Naive thymus-derived CD4-positive, alpha-beta T cell (primary cell): ENCODE measurements around the gene ENOX2. TPM values are rescaled to one million over a fixed set of nuclear protein-coding genes. Genes with fewer than 3 reads are reported as not detected.
"Not testable (repeated sequence)": the region's sequence is repeated elsewhere in the genome, so short reads cannot be mapped to it uniquely, and the experiment has no call there.

Experiments
- ATAC-seq: fragments of 150-1000 bp; cut with Tn5 transposase; 2 replicates; pipeline ENCODE4 v1.10.0; 2021; ENCODE audit warnings: mild to moderate bottlenecking, moderate library complexity
- CTCF ChIA-PET: fragments of 350-600 bp; sonication (Branson Sonifier 250); formaldehyde crosslinking; loops from one replicate; lab custom pipeline; 2021; ENCODE audit warnings: antibody characterized with exemption; lab: Charles Lee
- POLR2A ChIA-PET: fragments of 350-600 bp; sonication (Branson Sonifier 250); formaldehyde crosslinking; loops from one replicate; lab custom pipeline; 2021; ENCODE audit warnings: antibody characterized with exemption, inconsistent platforms; lab: Charles Lee
- DNase-seq, 9 donors: peaks; one replicate each; pipeline versions ENCODE4 v3.0.0 to v3.0.0-alpha.2; 2020 to 2022; ENCODE audit warnings: mixed read lengths in 1 of 9
- H3K27ac ChIP-seq: one replicate; pipeline ENCODE4 v1.7.0; 2013; ENCODE audit warnings: mild to moderate bottlenecking, low read depth, low read length, moderate library complexity
- H3K27me3 ChIP-seq, 2 donors: one replicate each; pipeline ENCODE4 v1.7.0; 2013; ENCODE audit warnings: low read length in 2 of 2, mild to moderate bottlenecking in 2 of 2, moderate library complexity in 2 of 2; ENCODE audit not compliant: control insufficient read depth in 2 of 2, insufficient read depth in 2 of 2
- H3K36me3 ChIP-seq, 3 experiments: 1 replicate in 2 of 3; 2 replicates in 1 of 3; pipeline ENCODE4 v1.7.0; 2013; ENCODE audit warnings: low read length in 3 of 3, mild to moderate bottlenecking in 3 of 3, moderate library complexity in 1 of 3; ENCODE audit not compliant: insufficient read depth in 3 of 3, control insufficient read depth in 2 of 3
- H3K4me1 ChIP-seq, 2 donors: one replicate each; pipeline ENCODE4 v1.7.0; 2013; ENCODE audit warnings: low read length in 2 of 2, mild to moderate bottlenecking in 2 of 2, moderate library complexity in 1 of 2; ENCODE audit not compliant: control insufficient read depth in 2 of 2, insufficient read depth in 2 of 2
- H3K4me3 ChIP-seq: 2 replicates; pipeline ENCODE4 v1.7.0; 2013; ENCODE audit warnings: mild to moderate bottlenecking, low read length
- H3K9me3 ChIP-seq, 3 experiments: 1 replicate in 2 of 3; 2 replicates in 1 of 3; pipeline ENCODE4 v1.7.0; 2013; ENCODE audit warnings: low read length in 3 of 3; ENCODE audit not compliant: control insufficient read depth in 2 of 3
- H3K27ac Mint-ChIP-seq, 9 donors: one replicate each; pipeline ENCODE4 v1.8.0; 2020 to 2022; ENCODE audit warnings: mixed read lengths in 9 of 9, mild to moderate bottlenecking in 8 of 9, moderate library complexity in 5 of 9, inconsistent platforms in 2 of 9
- H3K27me3 Mint-ChIP-seq, 5 donors: one replicate each; pipeline ENCODE4 v1.8.0; 2021 to 2022; ENCODE audit warnings: mixed read lengths in 5 of 5, mild to moderate bottlenecking in 1 of 5
- H3K36me3 Mint-ChIP-seq, 5 donors: one replicate each; pipeline ENCODE4 v1.8.0; 2020 to 2022; ENCODE audit warnings: mixed read lengths in 5 of 5, mild to moderate bottlenecking in 3 of 5, inconsistent platforms in 1 of 5
- H3K4me1 Mint-ChIP-seq, 7 donors: one replicate each; pipeline ENCODE4 v1.8.0; 2020 to 2022; ENCODE audit warnings: mixed read lengths in 7 of 7, mild to moderate bottlenecking in 3 of 7, inconsistent platforms in 1 of 7
- H3K4me3 Mint-ChIP-seq, 10 donors: one replicate each; pipeline ENCODE4 v1.8.0; 2020 to 2022; ENCODE audit warnings: mild to moderate bottlenecking in 10 of 10, mixed read lengths in 10 of 10, moderate library complexity in 6 of 10, inconsistent platforms in 2 of 10
- H3K9me3 Mint-ChIP-seq, 11 donors: one replicate each; pipeline ENCODE4 v1.8.0; 2020 to 2022; ENCODE audit warnings: mixed read lengths in 11 of 11, mild to moderate bottlenecking in 4 of 11, inconsistent platforms in 1 of 11, moderate library complexity in 1 of 11
- intact Hi-C, 2 donors: fragments of 100-400 bp; cut with micrococcal nuclease; formaldehyde crosslinking; loops; one replicate each; pipeline ENCODE4 v1.15.1; 2023
- polyA plus RNA-seq, 2 donors: library from polyadenylated mRNA; unstranded; fragments of 300-500 nt; fragmentation: Illumina TruSeq; gene quantifications; one replicate each; pipeline ENCODE4 v1.2.3, GENCODE V29; 2021
- total RNA-seq, 6 experiments: library from RNA in 5 of 6; stranded (reverse) in 5 of 6; gene quantifications; 1 replicate in 5 of 6; 2 replicates in 1 of 6; pipeline ENCODE4 v1.2.3 and lab custom pipeline; 2021 to 2026

The ENOX2 gene
- total and polyA plus RNA-seq, 7 experiments from 2014 or later = 10.3 to 24.0 (median 13.0) TPM

GRCh38 chrX:130920405-130920804, 17.4 kb upstream of the ENOX2 start:
- H3K4me3 ChIP-seq, H3K4me3 Mint-ChIP-seq, H3K4me1 ChIP-seq, H3K27ac Mint-ChIP-seq, intact Hi-C loops, H3K9me3 ChIP-seq, H3K27ac ChIP-seq, H3K36me3 ChIP-seq, H3K36me3 Mint-ChIP-seq, ATAC-seq, H3K4me1 Mint-ChIP-seq, POLR2A ChIA-PET, DNase-seq, H3K27me3 ChIP-seq, H3K27me3 Mint-ChIP-seq, H3K9me3 Mint-ChIP-seq: not testable (repeated sequence)
- CTCF ChIA-PET = interaction anchor here (0.6 kb wide), 1 partner anchor 30 kb away, joined by 3 read pairs; no protein-coding TSS in a partner anchor

GRCh38 chrX:130919676-130920075, 16.7 kb upstream of the ENOX2 start:
- CTCF ChIA-PET = interaction anchor here (0.6 kb wide), 1 partner anchor 29 kb away, joined by 3 read pairs; no protein-coding TSS in a partner anchor
- H3K27me3 Mint-ChIP-seq, H3K9me3 ChIP-seq, H3K4me3 ChIP-seq, POLR2A ChIA-PET, H3K9me3 Mint-ChIP-seq, DNase-seq, H3K36me3 Mint-ChIP-seq, H3K27ac Mint-ChIP-seq, H3K4me1 ChIP-seq, H3K27me3 ChIP-seq, H3K27ac ChIP-seq, H3K36me3 ChIP-seq, intact Hi-C loops, H3K4me1 Mint-ChIP-seq, ATAC-seq, H3K4me3 Mint-ChIP-seq: not testable (repeated sequence)

GRCh38 chrX:130918498-130918897, 15.5 kb upstream of the ENOX2 start:
- H3K36me3 ChIP-seq, POLR2A ChIA-PET, CTCF ChIA-PET, H3K4me1 ChIP-seq, H3K4me3 Mint-ChIP-seq, DNase-seq, H3K27me3 ChIP-seq, H3K9me3 Mint-ChIP-seq, H3K4me1 Mint-ChIP-seq, H3K36me3 Mint-ChIP-seq, H3K27ac Mint-ChIP-seq, H3K27me3 Mint-ChIP-seq, H3K27ac ChIP-seq, ATAC-seq, H3K9me3 ChIP-seq, H3K4me3 ChIP-seq, intact Hi-C loops: not testable (repeated sequence)

- H3K27me3 Mint-ChIP-seq = peaks cover 0 to 2% (median 0%) of the 10 kb centered on the region in 5 donors
- no peak overlapping the region for H3K4me3 ChIP-seq
- DNase-seq = peak; percentile 5 to 46 (median 31)
- H3K27me3 ChIP-seq = no peaks in the 10 kb centered on the region
- intact Hi-C loops = loop anchor here (1.0 to 2.0 kb wide), 4 partner anchors 342 to 1316 kb away; no protein-coding TSS in a partner anchor
- H3K27ac Mint-ChIP-seq = no peak overlapping the region
- no peaks in the 10 kb centered on the region for H3K4me1 ChIP-seq
- ATAC-seq = peak; percentile 70
- H3K9me3 Mint-ChIP-seq = peaks cover 0 to 2% (median 0%) of the 10 kb centered on the region in 11 donors
- CTCF ChIA-PET = interaction anchor here (0.6 to 1.5 kb wide), 6 partner anchors 29 to 586 kb away, joined by 3 to 5 read pairs (median 4); no protein-coding TSS in a partner anchor
- H3K36me3 ChIP-seq = no peaks in the 10 kb centered on the region
- no peaks in the 10 kb centered on the region for H3K4me1 Mint-ChIP-seq
- no peaks in the 10 kb centered on the region for H3K9me3 ChIP-seq
- H3K27ac ChIP-seq = no peak overlapping the region
- H3K4me3 Mint-ChIP-seq = no peak overlapping the region
- POLR2A ChIA-PET = interaction anchor here (0.7 kb wide), 1 partner anchor 574 kb away, joined by 3 read pairs; no protein-coding TSS in a partner anchor
- H3K36me3 Mint-ChIP-seq = no peaks in the 10 kb centered on the region
Observed at GRCh38 chrX:130916636-130917422, 13.8 kb upstream of the ENOX2 start.

- ChIA-PET CTCF (interaction anchor here (0.8 kb wide), 1 partner anchor 11 kb away, joined by 4 read pairs; no protein-coding TSS in a partner anchor), POLR2A (no interaction called here)
- no peak overlapping the region for H3K4me3 ChIP-seq
Observed at GRCh38 chrX:130915302-130915701, 12.3 kb upstream of the ENOX2 start.

GRCh38 chrX:130909469-130910136, 6.6 kb upstream of the ENOX2 start:
- Mint-ChIP-seq H3K4me1 (no peaks in the 10 kb centered on the region), H3K36me3 (no peaks in the 10 kb centered on the region), H3K9me3 (no peaks in the 10 kb centered on the region), H3K4me3 (no peak overlapping the region), H3K27me3 (no peaks in the 10 kb centered on the region), H3K27ac (no peak overlapping the region)
- Histone ChIP-seq H3K36me3 (no peaks in the 10 kb centered on the region), H3K27me3 (no peaks in the 10 kb centered on the region), H3K9me3 (no peaks in the 10 kb centered on the region), H3K27ac (no peak overlapping the region), H3K4me1 (no peaks in the 10 kb centered on the region), H3K4me3 (no peak overlapping the region)
- ChIA-PET POLR2A (no interaction called here), CTCF (no interaction called here)
- intact Hi-C loops = loop anchor here in 1 of 2 donors (10.0 kb wide), 1 partner anchor 1305 kb away; no protein-coding TSS in a partner anchor
- no peak for DNase-seq
- ATAC-seq = no peak

More at GRCh38 chrX:130915302-130915701, 12.3 kb upstream of the ENOX2 start:
- Mint-ChIP-seq H3K9me3 (no peaks in the 10 kb centered on the region), H3K4me1 (no peaks in the 10 kb centered on the region), H3K27ac (no peak overlapping the region), H3K4me3 (no peak overlapping the region), H3K36me3 (no peaks in the 10 kb centered on the region), H3K27me3 (no peaks in the 10 kb centered on the region)
- Histone ChIP-seq H3K36me3 (no peaks in the 10 kb centered on the region), H3K27ac (no peak overlapping the region), H3K4me1 (no peaks in the 10 kb centered on the region), H3K27me3 (no peaks in the 10 kb centered on the region), H3K9me3 (no peaks in the 10 kb centered on the region)
- no peak for DNase-seq
- intact Hi-C loops = no loop called here
- ATAC-seq = no peak
